ENCODE measurements around the gene HNRNPH3.

Gene HNRNPH3

GRCh38 chr10:68302871-68303270, 29.0 kb upstream of the HNRNPH3 start:
- Histone ChIP-seq H2BK120ac (ENCODE audit: insufficient read depth, low read length, poor library complexity) (no peak overlapping the region), H3K27ac (ENCODE audit: low read depth, low read length) (no peak overlapping the region), H3K4me1 (ENCODE audit: control insufficient read depth in 1 of 2, insufficient read depth in 2 of 2, low read length in 2 of 2) (no peaks in the 10 kb centered on the region), H3K4me3 (ENCODE audit: low read depth, low read length) (no peak overlapping the region), H4K8ac (ENCODE audit: low read depth, low read length) (no peak overlapping the region), H2BK12ac (ENCODE audit: low read length) (no peak overlapping the region), H2AFZ (ENCODE audit: insufficient read depth, low read length, poor library complexity) (no peak overlapping the region), H3K18ac (ENCODE audit: low read length) (no peak overlapping the region), H2BK5ac (ENCODE audit: low read depth, low read length, poor library complexity) (no peak overlapping the region), H3K9me3 (ENCODE audit: insufficient read depth, low read depth, low read length) (no peaks in the 10 kb centered on the region), H3K14ac (ENCODE audit: low read length) (no peak overlapping the region), H3K27me3 (ENCODE audit: insufficient read depth, low read length) (no peaks in the 10 kb centered on the region), H3K79me1 (ENCODE audit: low read length) (no peaks in the 10 kb centered on the region), H3K4me2 (ENCODE audit: low read length) (no peak overlapping the region), H3K79me2 (ENCODE audit: control insufficient read depth, insufficient read depth, low read length, poor library complexity) (no peaks in the 10 kb centered on the region), H2AK5ac (ENCODE audit: low read length) (no peak overlapping the region), H3K9ac (ENCODE audit: low read length) (no peak overlapping the region), H3K36me3 (ENCODE audit: control insufficient read depth in 1 of 2, insufficient read depth in 2 of 2, low read length in 2 of 2) (no peaks in the 10 kb centered on the region), H4K91ac (ENCODE audit: low read depth, low read length) (no peak overlapping the region), H3K23ac (ENCODE audit: low read length) (no peak overlapping the region), H4K12ac (ENCODE audit: low read depth, low read length) (no peak overlapping the region), H3K4ac (ENCODE audit: low read depth, low read length) (no peak overlapping the region)
- DNase-seq, result no peak
- WGBS (ENCODE audit: extremely low coverage, insufficient coverage, insufficient read length), result no CpG with 5 or more reads among the region's 5 CpGs

GRCh38 chr10:68303849-68304412, 27.9 kb upstream of the HNRNPH3 start:
- H3K9me3 ChIP-seq (ENCODE audit: insufficient read depth, low read depth, low read length), result no peaks in the 10 kb centered on the region
- H3K4me2 ChIP-seq (ENCODE audit: low read length), result no peak overlapping the region
- H2AK5ac ChIP-seq (ENCODE audit: low read length), result no peak overlapping the region
- no peak overlapping the region for H4K91ac ChIP-seq (ENCODE audit: low read depth, low read length)
- H2BK12ac ChIP-seq (ENCODE audit: low read length), result no peak overlapping the region
- H3K23ac ChIP-seq (ENCODE audit: low read length), result no peak overlapping the region
- DNase-seq, result no peak
- no peaks in the 10 kb centered on the region for H3K27me3 ChIP-seq (ENCODE audit: insufficient read depth, low read length)
- H2BK5ac ChIP-seq (ENCODE audit: low read depth, low read length, poor library complexity), result no peak overlapping the region
- no peak overlapping the region for H4K12ac ChIP-seq (ENCODE audit: low read depth, low read length)
- H3K27ac ChIP-seq (ENCODE audit: low read depth, low read length), result no peak overlapping the region
- no peaks in the 10 kb centered on the region for H3K4me1 ChIP-seq (ENCODE audit: control insufficient read depth in 1 of 2, insufficient read depth in 2 of 2, low read length in 2 of 2)
- H3K14ac ChIP-seq (ENCODE audit: low read length), result no peak overlapping the region
- H3K4me3 ChIP-seq (ENCODE audit: low read depth, low read length), result no peak overlapping the region
- no peaks in the 10 kb centered on the region for H3K79me1 ChIP-seq (ENCODE audit: low read length)
- H2AFZ ChIP-seq (ENCODE audit: insufficient read depth, low read length, poor library complexity), result no peak overlapping the region
- H3K9ac ChIP-seq (ENCODE audit: low read length), result no peak overlapping the region
- H3K79me2 ChIP-seq (ENCODE audit: control insufficient read depth, insufficient read depth, low read length, poor library complexity), result no peaks in the 10 kb centered on the region
- no CpG with 5 or more reads among the region's 7 CpGs for WGBS (ENCODE audit: extremely low coverage, insufficient coverage, insufficient read length)
- H3K36me3 ChIP-seq (ENCODE audit: control insufficient read depth in 1 of 2, insufficient read depth in 2 of 2, low read length in 2 of 2), result no peaks in the 10 kb centered on the region
- no peak overlapping the region for H3K18ac ChIP-seq (ENCODE audit: low read length)
- H4K8ac ChIP-seq (ENCODE audit: low read depth, low read length), result no peak overlapping the region
- H2BK120ac ChIP-seq (ENCODE audit: insufficient read depth, low read length, poor library complexity), result no peak overlapping the region
- H3K4ac ChIP-seq (ENCODE audit: low read depth, low read length), result no peak overlapping the region

- H3K18ac ChIP-seq (ENCODE audit: low read length), result no peak overlapping the region
- H3K27ac ChIP-seq (ENCODE audit: low read depth, low read length), result no peak overlapping the region
- H3K23ac ChIP-seq (ENCODE audit: low read length), result no peak overlapping the region
- no peak overlapping the region for H2BK120ac ChIP-seq (ENCODE audit: insufficient read depth, low read length, poor library complexity)
- no peak overlapping the region for H3K4ac ChIP-seq (ENCODE audit: low read depth, low read length)
- no peak overlapping the region for H2AFZ ChIP-seq (ENCODE audit: insufficient read depth, low read length, poor library complexity)
- H3K27me3 ChIP-seq (ENCODE audit: insufficient read depth, low read length), result no peaks in the 10 kb centered on the region
- no peak overlapping the region for H3K14ac ChIP-seq (ENCODE audit: low read length)
- H3K4me3 ChIP-seq (ENCODE audit: low read depth, low read length), result no peak overlapping the region
- H3K9me3 ChIP-seq (ENCODE audit: insufficient read depth, low read depth, low read length), result no peaks in the 10 kb centered on the region
- H3K4me1 ChIP-seq (ENCODE audit: control insufficient read depth in 1 of 2, insufficient read depth in 2 of 2, low read length in 2 of 2), result no peaks in the 10 kb centered on the region
- no peaks in the 10 kb centered on the region for H3K36me3 ChIP-seq (ENCODE audit: control insufficient read depth in 1 of 2, insufficient read depth in 2 of 2, low read length in 2 of 2)
- no peak overlapping the region for H4K91ac ChIP-seq (ENCODE audit: low read depth, low read length)
- no peak overlapping the region for H2BK5ac ChIP-seq (ENCODE audit: low read depth, low read length, poor library complexity)
- no peak overlapping the region for H4K8ac ChIP-seq (ENCODE audit: low read depth, low read length)
- H3K9ac ChIP-seq (ENCODE audit: low read length), result no peak overlapping the region
- no peak overlapping the region for H3K4me2 ChIP-seq (ENCODE audit: low read length)
- no peak overlapping the region for H2AK5ac ChIP-seq (ENCODE audit: low read length)
- no peaks in the 10 kb centered on the region for H3K79me2 ChIP-seq (ENCODE audit: control insufficient read depth, insufficient read depth, low read length, poor library complexity)
- H2BK12ac ChIP-seq (ENCODE audit: low read length), result no peak overlapping the region
- DNase-seq, result no peak
- no peaks in the 10 kb centered on the region for H3K79me1 ChIP-seq (ENCODE audit: low read length)
- no peak overlapping the region for H4K12ac ChIP-seq (ENCODE audit: low read depth, low read length)
- no CpG with 5 or more reads among the region's 1 CpG for WGBS (ENCODE audit: extremely low coverage, insufficient coverage, insufficient read length)
Observed at GRCh38 chr10:68305854-68306253, 26.0 kb upstream of the HNRNPH3 start.

- no peak overlapping the region for H2BK5ac ChIP-seq (ENCODE audit: low read depth, low read length, poor library complexity)
- H3K4me3 ChIP-seq (ENCODE audit: low read depth, low read length), result no peak overlapping the region
- H2AK5ac ChIP-seq (ENCODE audit: low read length), result no peak overlapping the region
- no peak overlapping the region for H3K23ac ChIP-seq (ENCODE audit: low read length)
- no peak overlapping the region for H3K9ac ChIP-seq (ENCODE audit: low read length)
- H4K12ac ChIP-seq (ENCODE audit: low read depth, low read length), result no peak overlapping the region
- no peaks in the 10 kb centered on the region for H3K9me3 ChIP-seq (ENCODE audit: insufficient read depth, low read depth, low read length)
- H3K27me3 ChIP-seq (ENCODE audit: insufficient read depth, low read length), result no peaks in the 10 kb centered on the region
- DNase-seq, result no peak
- no peak overlapping the region for H2AFZ ChIP-seq (ENCODE audit: insufficient read depth, low read length, poor library complexity)
- no peaks in the 10 kb centered on the region for H3K36me3 ChIP-seq (ENCODE audit: control insufficient read depth in 1 of 2, insufficient read depth in 2 of 2, low read length in 2 of 2)
- H3K79me1 ChIP-seq (ENCODE audit: low read length), result no peaks in the 10 kb centered on the region
- H3K14ac ChIP-seq (ENCODE audit: low read length), result no peak overlapping the region
- H3K4me1 ChIP-seq (ENCODE audit: control insufficient read depth in 1 of 2, insufficient read depth in 2 of 2, low read length in 2 of 2), result no peaks in the 10 kb centered on the region
- no peak overlapping the region for H3K27ac ChIP-seq (ENCODE audit: low read depth, low read length)
- no peak overlapping the region for H4K8ac ChIP-seq (ENCODE audit: low read depth, low read length)
- H3K18ac ChIP-seq (ENCODE audit: low read length), result no peak overlapping the region
- H3K79me2 ChIP-seq (ENCODE audit: control insufficient read depth, insufficient read depth, low read length, poor library complexity), result no peaks in the 10 kb centered on the region
- H4K91ac ChIP-seq (ENCODE audit: low read depth, low read length), result no peak overlapping the region
- no peak overlapping the region for H3K4ac ChIP-seq (ENCODE audit: low read depth, low read length)
- H2BK12ac ChIP-seq (ENCODE audit: low read length), result no peak overlapping the region
- H3K4me2 ChIP-seq (ENCODE audit: low read length), result no peak overlapping the region
- no peak overlapping the region for H2BK120ac ChIP-seq (ENCODE audit: insufficient read depth, low read length, poor library complexity)
Observed at GRCh38 chr10:68310531-68310930, 21.3 kb upstream of the HNRNPH3 start.
